K562 (cell line): Measurements from ENCODE around the gene ABHD3. TPM values are rescaled to one million over a fixed set of nuclear protein-coding genes. Genes with fewer than 3 reads are reported as not detected.

ENCODE experiments used
- CTBP1 ChIP-seq: fragments of 450-650 bp; IDR thresholded peaks from 2 replicates; pipeline ENCODE4 v1.6.1; 2016; ENCODE audit warnings: borderline replicate concordance
- E2F8 ChIP-seq: fragments of 450-650 bp; IDR thresholded peaks from 2 replicates; pipeline ENCODE4 v1.7.1; 2018; ENCODE audit warnings: mild to moderate bottlenecking, low read depth; ENCODE audit not compliant: partially characterized antibody
- HMGXB4 ChIP-seq: sonication (generic); formaldehyde crosslinking; IDR thresholded peaks from 2 replicates; pipeline ENCODE4 v1.8.1; 2023; ENCODE audit warnings: mild to moderate bottlenecking, missing genetic modification reagents
- MBD2 ChIP-seq: sonication (generic); IDR thresholded peaks from 2 replicates; pipeline ENCODE4 v1.6.1; 2016; ENCODE audit warnings: low read depth, borderline replicate concordance
- NONO ChIP-seq, 2 experiments: fragments of 200-400 bp in 1 of 2; fragments of 450-650 bp in 1 of 2; formaldehyde crosslinking in 1 of 2; IDR thresholded peaks; 2 replicates each; pipeline ENCODE4 v1.6.1; 2017; ENCODE audit warnings: low read depth in 2 of 2, mild to moderate bottlenecking in 2 of 2, moderate library complexity in 2 of 2, low read length in 1 of 2
- PHF8 ChIP-seq: fragments of 200-600 bp; sonication (generic); IDR thresholded peaks from 2 replicates; pipeline ENCODE4 v1.6.1; 2012; ENCODE audit warnings: mixed run types, mild to moderate bottlenecking, inconsistent platforms, low read length, moderate library complexity, borderline replicate concordance
- PML ChIP-seq: IDR thresholded peaks from 2 replicates; pipeline ENCODE4 v1.6.1; 2012; ENCODE audit warnings: low read length, inconsistent platforms
- POLR2B ChIP-seq: fragments of 450-650 bp; IDR thresholded peaks from 2 replicates; pipeline ENCODE4 v1.6.1; 2018; ENCODE audit warnings: low read depth; ENCODE audit not compliant: partially characterized antibody
- SMARCA4 ChIP-seq: fragments of 450-650 bp; IDR thresholded peaks from 2 replicates; pipeline ENCODE4 v1.6.1; 2016
- SUPT5H ChIP-seq: fragments of 450-650 bp; IDR thresholded peaks from 2 replicates; pipeline ENCODE4 v1.6.1; 2016
- TAF1 ChIP-seq: IDR thresholded peaks from 2 replicates; pipeline ENCODE4 v1.6.1; 2011; ENCODE audit warnings: mild to moderate bottlenecking, low read length, moderate library complexity; ENCODE audit not compliant: insufficient read depth, control insufficient read depth, severe bottlenecking; ENCODE audit errors: extremely low read depth
- TAF7 ChIP-seq: fragments of 450-650 bp; IDR thresholded peaks from 2 replicates; pipeline ENCODE4 v1.6.1; 2016; ENCODE audit warnings: missing genetic modification characterization, missing compliant biosample characterization
- ZNF407 ChIP-seq: fragments of 450-650 bp; IDR thresholded peaks from 2 replicates; pipeline ENCODE4 v1.6.1; 2016; ENCODE audit warnings: low read depth
- ZNF57 ChIP-seq: fragments of 450-650 bp; formaldehyde crosslinking; IDR thresholded peaks from 2 replicates; pipeline ENCODE4 v1.4.0; 2020; ENCODE audit warnings: mild to moderate bottlenecking, moderate library complexity
- polyA plus RNA-seq, 8 experiments: library from polyadenylated mRNA; depleted of rRNA in 4 of 8; stranded (reverse) in 5 of 8; unstranded in 3 of 8; fragments of >200 nt; fragmentation: Nextera tagmentation in 2 of 8; fragmentation: Illumina TruSeq in 1 of 8; extraction: Ambion mirVana in 2 of 8; extraction: Trizol in 1 of 8; gene quantifications; 2 replicates each; pipeline versions ENCODE4 v1.2.1 to v1.2.3, GENCODE V29; 2011 to 2014; ENCODE audit warnings: inconsistent platforms in 1 of 8, missing spikeins in 1 of 8
- total RNA-seq, 7 experiments: library from RNA; depleted of rRNA in 6 of 7; stranded (reverse); fragments of >200 nt in 6 of 7; fragmentation: Illumina TruSeq in 2 of 7; extraction: Trizol in 2 of 7; gene quantifications; 2 replicates each; pipeline versions ENCODE4 v1.2.1 to v1.2.3, GENCODE V29; 2011 to 2021; ENCODE audit warnings: low replicate concordance in 1 of 7

The ABHD3 gene
- total and polyA plus RNA-seq, 9 of the 15 experiments (the other 6 are each of a cell fraction or from before 2014, with no cell fraction given): 6.3 to 38.8 (median 19.4) TPM

- TF ChIP-seq E2F8: no peak
- TF ChIP-seq MBD2: peak; percentile 54; the same call in 1 of the 2 replicates
- TF ChIP-seq POLR2B: peak; percentile 80
- peak; percentile 82 for TF ChIP-seq PHF8
- TF ChIP-seq SMARCA4: no peak
- TF ChIP-seq PML: peak; percentile 34; the same call in 1 of the 2 replicates
- peak; percentile 69 for TF ChIP-seq TAF1
- peak; percentile 71 for TF ChIP-seq CTBP1
- TF ChIP-seq ZNF407: no peak
- TF ChIP-seq ZNF57 (CRISPR knock-in tag): peak; percentile 53; the same call in 1 of the 2 replicates
- TF ChIP-seq HMGXB4: 0 out of 2 replicates have a peak, but pooled peaks have one; percentile 22
- TF ChIP-seq SUPT5H: peak; percentile 86
- TF ChIP-seq NONO (IDR thresholded peaks at IDR 0.05; ENCODE audit: low read depth in 2 of 2, low read length in 1 of 2): peak in 1 of 2 experiments; percentile 43; a peak in 1 of 4 replicates
- peak; percentile 59; the same call in 1 of the 2 replicates for TF ChIP-seq TAF7 (tag)
Observed at GRCh38 chr18:21740538-21741311, 36.2 kb upstream of the ABHD3 start, which contains the start of gene MIB1 (continued).
